ENCODE results near the gene ENO2.

Gene ENO2

DNA sequence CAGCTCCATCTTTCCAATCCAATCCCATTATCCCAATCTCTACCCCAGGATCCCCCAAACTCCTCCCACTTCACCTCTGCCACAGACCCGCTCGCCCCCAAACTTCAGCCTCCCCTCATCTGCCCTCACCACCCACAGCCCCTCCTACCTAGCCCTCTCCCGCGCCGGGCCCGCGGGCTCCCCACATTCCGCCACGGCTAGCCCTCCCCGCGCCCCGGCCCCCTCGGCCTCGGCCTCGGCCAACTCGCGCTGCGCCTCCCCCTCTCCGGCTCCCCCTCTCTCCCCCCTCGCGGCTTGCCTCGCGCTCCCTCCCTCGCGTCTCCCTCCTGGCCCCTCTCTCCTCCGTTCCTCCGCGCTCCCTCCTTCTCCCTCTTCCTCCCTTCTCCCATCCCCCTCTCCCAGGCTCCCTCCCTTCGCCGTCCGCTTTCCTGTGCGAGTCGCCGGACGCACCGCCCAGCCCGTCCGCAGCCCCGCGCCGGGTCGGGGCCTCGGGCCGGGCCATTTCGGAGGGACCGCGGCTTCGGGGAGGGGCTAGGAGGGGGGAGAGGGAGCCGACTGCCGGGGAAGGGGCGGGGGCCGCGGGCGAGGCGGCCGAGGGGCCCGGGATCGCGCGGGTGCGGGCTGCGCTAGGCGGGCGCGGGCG, 13.1 kb downstream of the ENO2 start, which contains the start of gene ATN1:
TSS of gene ATN1 (plus strand) at position 581 of the 643 bp plus-strand sequence. CDS start 6,043 bp downstream, outside the sequence.
- Histone ChIP-seq H3K4me1 (peaks cover 38% of the 10 kb centered on the region), H3K4me3 (ENCODE audit: low read depth, low read length) (peak within 1 kb of the TSS; percentile 83)

DNA sequence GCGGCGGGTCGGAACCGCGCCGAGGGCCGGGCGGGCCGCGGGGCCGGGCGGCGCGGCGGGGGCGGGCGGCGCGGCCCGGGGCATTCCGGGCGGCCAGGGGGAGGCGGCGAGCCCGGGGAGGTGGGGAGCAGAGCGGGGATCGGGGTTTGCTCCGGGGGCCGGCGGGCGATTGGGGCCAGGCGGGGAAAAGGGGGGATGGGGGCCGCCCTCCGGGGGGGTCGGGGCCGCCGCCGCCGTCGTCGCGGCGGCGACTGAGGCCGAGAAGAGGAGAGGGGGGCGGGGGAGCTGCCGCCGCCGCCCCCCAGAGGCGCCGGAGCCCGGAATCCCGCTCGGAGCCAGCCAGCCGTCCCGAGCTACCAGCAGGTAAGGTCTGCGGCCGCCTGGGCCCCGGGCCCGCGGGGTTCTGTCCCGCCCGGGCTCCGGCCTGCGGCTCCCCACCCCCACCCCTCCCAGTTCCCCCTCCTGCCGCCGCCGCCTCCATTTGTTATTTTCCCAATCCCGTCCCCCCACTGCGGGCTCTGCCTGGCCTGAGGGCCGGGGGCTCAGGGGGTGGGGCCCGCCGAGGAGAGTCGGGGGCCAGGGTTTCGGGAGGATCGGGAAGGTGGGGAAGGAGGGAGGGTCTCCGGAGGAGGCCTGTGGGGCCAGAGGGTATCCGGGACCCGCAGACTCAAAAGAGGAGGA, 13.8 kb downstream of the ENO2 start:
- no peaks in the 10 kb centered on the region for H3K27me3 ChIP-seq (ENCODE audit: control insufficient read depth, insufficient read depth, low read length)
- H3K36me3 ChIP-seq (ENCODE audit: control insufficient read depth, insufficient read depth, low read length), result no peaks in the 10 kb centered on the region
- peak overlapping the region; percentile 90 for H3K27ac ChIP-seq
- no peaks in the 10 kb centered on the region for H3K9me3 ChIP-seq (ENCODE audit: control insufficient read depth, low read length)
- H3K4me1 ChIP-seq, result peaks cover 44% of the 10 kb centered on the region
- H3K4me3 ChIP-seq (ENCODE audit: low read depth, low read length), result peak overlapping the region; percentile 83
- H2AFZ ChIP-seq, result peak overlapping the region; percentile 57
- H3K79me2 ChIP-seq, result peaks cover 30% of the 10 kb centered on the region
- peak overlapping the region; percentile 66 for H3K4me2 ChIP-seq (ENCODE audit: low read length)
- H3K9ac ChIP-seq, result peak overlapping the region; percentile 98
- TF ChIP-seq, protein P1, sequence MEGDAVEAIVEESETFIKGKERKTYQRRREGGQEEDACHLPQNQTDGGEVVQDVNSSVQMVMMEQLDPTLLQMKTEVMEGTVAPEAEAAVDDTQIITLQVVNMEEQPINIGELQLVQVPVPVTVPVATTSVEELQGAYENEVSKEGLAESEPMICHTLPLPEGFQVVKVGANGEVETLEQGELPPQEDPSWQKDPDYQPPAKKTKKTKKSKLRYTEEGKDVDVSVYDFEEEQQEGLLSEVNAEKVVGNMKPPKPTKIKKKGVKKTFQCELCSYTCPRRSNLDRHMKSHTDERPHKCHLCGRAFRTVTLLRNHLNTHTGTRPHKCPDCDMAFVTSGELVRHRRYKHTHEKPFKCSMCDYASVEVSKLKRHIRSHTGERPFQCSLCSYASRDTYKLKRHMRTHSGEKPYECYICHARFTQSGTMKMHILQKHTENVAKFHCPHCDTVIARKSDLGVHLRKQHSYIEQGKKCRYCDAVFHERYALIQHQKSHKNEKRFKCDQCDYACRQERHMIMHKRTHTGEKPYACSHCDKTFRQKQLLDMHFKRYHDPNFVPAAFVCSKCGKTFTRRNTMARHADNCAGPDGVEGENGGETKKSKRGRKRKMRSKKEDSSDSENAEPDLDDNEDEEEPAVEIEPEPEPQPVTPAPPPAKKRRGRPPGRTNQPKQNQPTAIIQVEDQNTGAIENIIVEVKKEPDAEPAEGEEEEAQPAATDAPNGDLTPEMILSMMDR (IDR thresholded peaks at IDR 0.05), result no peak

More for the DNA sequence above, 13.1 kb downstream of the ENO2 start, which contains the start of gene ATN1:
- peak within 1 kb of the TSS; percentile 79 for H3K4me2 ChIP-seq (ENCODE audit: low read length)
- H3K27me3 ChIP-seq (ENCODE audit: control insufficient read depth, insufficient read depth, low read length), result no peaks in the 10 kb centered on the region
- peaks cover 27% of the 10 kb centered on the region for H3K79me2 ChIP-seq
- peak within 1 kb of the TSS; percentile 91 for H3K27ac ChIP-seq
- no peaks in the 10 kb centered on the region for H3K9me3 ChIP-seq (ENCODE audit: control insufficient read depth, low read length)
- H2AFZ ChIP-seq, result peak within 1 kb of the TSS; percentile 90
- peak within 1 kb of the TSS; percentile 98 for H3K9ac ChIP-seq
- TF ChIP-seq, protein P1 (IDR thresholded peaks at IDR 0.05), result no peak
- no peaks in the 10 kb centered on the region for H3K36me3 ChIP-seq (ENCODE audit: control insufficient read depth, insufficient read depth, low read length)

DNA sequence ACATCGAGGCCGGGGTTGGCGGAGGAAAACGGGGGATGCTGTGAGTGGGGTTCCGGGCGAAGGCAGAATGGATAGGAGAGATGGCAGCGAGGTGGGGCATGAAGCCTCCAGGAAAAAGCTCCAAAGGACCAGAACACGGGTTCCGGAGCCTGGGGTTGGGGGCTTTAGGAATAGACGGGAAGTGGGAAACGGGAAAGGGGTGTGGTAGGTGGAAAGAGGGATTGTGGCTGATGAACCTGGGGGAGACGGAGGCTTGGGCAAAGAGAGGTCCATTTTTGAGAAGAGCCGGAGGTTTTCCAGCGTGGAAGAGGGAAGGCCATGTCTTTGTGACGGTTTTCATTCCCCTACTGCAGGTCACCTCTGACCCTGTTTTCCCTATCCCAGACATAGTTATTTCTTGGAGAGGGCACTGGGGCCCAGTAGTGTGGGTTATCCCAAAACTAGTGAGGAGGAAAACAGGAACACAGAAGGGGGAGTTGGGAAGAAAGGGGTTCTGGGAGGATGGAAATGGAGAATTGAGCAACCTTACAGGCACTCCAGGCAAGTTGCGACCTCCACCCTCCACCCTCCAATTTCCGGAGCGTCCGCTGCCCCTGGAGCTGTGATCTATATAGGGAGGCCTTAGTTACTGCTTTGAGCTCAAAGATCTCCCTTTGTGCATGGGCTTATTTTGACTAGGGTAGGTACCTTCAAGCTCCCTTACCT, 14.5 kb downstream of the ENO2 start:
- Histone ChIP-seq H3K4me2 (ENCODE audit: low read length) (peak overlapping the region; percentile 66), H3K27me3 (ENCODE audit: control insufficient read depth, insufficient read depth, low read length) (no peaks in the 10 kb centered on the region), H3K27ac (peak overlapping the region; percentile 90), H3K36me3 (ENCODE audit: control insufficient read depth, insufficient read depth, low read length) (no peaks in the 10 kb centered on the region), H3K4me3 (ENCODE audit: low read depth, low read length) (peak overlapping the region; percentile 83), H3K9me3 (ENCODE audit: control insufficient read depth, low read length) (no peaks in the 10 kb centered on the region), H3K79me2 (peaks cover 30% of the 10 kb centered on the region), H3K4me1 (peaks cover 50% of the 10 kb centered on the region), H2AFZ (peak overlapping the region; percentile 57), H3K9ac (peak overlapping the region; percentile 98)
- TF ChIP-seq, protein P1 (IDR thresholded peaks at IDR 0.05), result no peak

DNA sequence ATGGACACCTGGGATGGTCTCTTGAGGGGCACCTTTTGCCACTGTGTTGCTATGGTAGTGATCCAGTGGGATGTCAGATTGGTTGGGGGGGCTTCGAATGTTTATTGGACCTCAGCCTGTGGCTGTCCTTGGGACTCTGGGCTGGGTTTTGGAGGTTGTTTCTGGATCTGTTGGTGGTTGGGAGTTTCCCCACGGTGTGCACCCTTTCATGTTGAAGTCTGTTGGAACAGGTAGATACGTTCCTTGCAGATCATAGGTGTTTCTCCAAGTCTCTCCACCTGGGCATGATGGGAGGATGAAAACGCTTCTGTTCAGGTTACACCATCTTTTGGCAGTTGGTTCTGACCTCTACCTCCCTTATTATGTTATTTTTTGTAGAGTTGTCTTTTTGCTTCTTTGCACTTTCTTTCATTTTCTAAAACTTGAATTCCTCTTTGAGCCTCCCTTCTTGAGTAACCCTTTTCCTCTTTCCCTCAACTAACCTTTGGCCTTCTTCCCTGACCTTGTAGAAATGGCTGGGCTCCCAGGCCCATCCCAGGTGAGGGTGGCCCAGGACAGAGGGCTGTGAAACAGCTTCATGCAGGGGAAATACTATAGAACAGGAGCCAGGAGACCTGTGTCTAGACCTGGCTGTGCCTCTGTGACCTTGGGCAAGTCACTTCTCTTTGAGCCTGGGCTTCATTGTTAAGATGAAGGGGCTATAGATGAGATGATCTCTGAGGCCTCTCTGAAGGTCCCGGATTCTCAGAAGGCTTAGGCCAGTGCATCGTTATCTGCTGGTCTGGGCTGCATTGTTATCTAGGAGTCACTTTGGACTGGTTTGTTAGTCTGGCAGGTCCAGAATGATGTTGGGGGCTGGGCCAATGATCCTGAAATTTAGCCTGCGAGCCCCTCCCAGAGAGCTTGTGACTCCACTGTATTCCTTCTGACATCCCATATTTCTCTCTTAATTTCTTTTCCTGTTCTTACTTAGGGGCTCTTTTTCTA, 15.4 kb downstream of the ENO2 start:
- peaks cover 30% of the 10 kb centered on the region for H3K79me2 ChIP-seq
- H3K27ac ChIP-seq, result peak overlapping the region; percentile 90
- no peak overlapping the region for H2AFZ ChIP-seq
- H3K27me3 ChIP-seq (ENCODE audit: control insufficient read depth, insufficient read depth, low read length), result no peaks in the 10 kb centered on the region
- TF ChIP-seq, protein P1 (IDR thresholded peaks at IDR 0.05), result no peak
- no peaks in the 10 kb centered on the region for H3K9me3 ChIP-seq (ENCODE audit: control insufficient read depth, low read length)
- H3K4me2 ChIP-seq (ENCODE audit: low read length), result peak overlapping the region; percentile 66
- H3K36me3 ChIP-seq (ENCODE audit: control insufficient read depth, insufficient read depth, low read length), result no peaks in the 10 kb centered on the region
- peaks cover 46% of the 10 kb centered on the region for H3K4me1 ChIP-seq
- peak overlapping the region; percentile 83 for H3K4me3 ChIP-seq (ENCODE audit: low read depth, low read length)
- H3K9ac ChIP-seq, result no peak overlapping the region
